ENCODE data around the gene RGPD3. TPM values are rescaled to one million over a fixed set of nuclear protein-coding genes. Genes with fewer than 3 reads are reported as not detected.

Gene RGPD3
- total and polyA plus RNA-seq, 2 experiments from 2014 or later = 0.08 to 0.28 TPM

Other genes with a start within 250 kb of the RGPD3 start
- gene CD8B2, start 19.0 kb upstream of the RGPD3 start, total RNA-seq (2014; rRNA removed; shearing (Covaris generic)) = not detected in 2 replicates
- 0.06 TPM in 1 of 2 replicates, not detected in the other for gene CD8B2, start 19.0 kb upstream of the RGPD3 start, polyA plus RNA-seq (2016; fragmentation: Nextera tagmentation; extraction: Ambion mirVana)